HFFc6 (cell line): ENCODE results near the gene MYO1D. TPM values are rescaled to one million over a fixed set of nuclear protein-coding genes. Genes with fewer than 3 reads are reported as not detected.
"Not testable (repeated sequence)": the region's sequence is repeated elsewhere in the genome, so short reads cannot be mapped to it uniquely, and the experiment has no call there.

Source experiments
- DNase-seq: peaks from one replicate; pipeline ENCODE4 v3.0.0-alpha.2; 2018
- H3K27ac Mint-ChIP-seq: 2 replicates; pipeline ENCODE4 v1.8.0; 2020; ENCODE audit warnings: mild to moderate bottlenecking, mixed read lengths
- H3K27me3 Mint-ChIP-seq: 2 replicates; pipeline ENCODE4 v1.8.0; 2021; ENCODE audit warnings: mild to moderate bottlenecking, moderate library complexity, mixed read lengths; ENCODE audit not compliant: insufficient read depth
- H3K36me3 Mint-ChIP-seq: 2 replicates; pipeline ENCODE4 v1.8.0; 2021; ENCODE audit warnings: low read depth, mixed read lengths
- H3K4me1 Mint-ChIP-seq: 2 replicates; pipeline ENCODE4 v1.8.0; 2020; ENCODE audit warnings: low read depth, mixed read lengths
- H3K4me3 Mint-ChIP-seq: 2 replicates; pipeline ENCODE4 v1.8.0; 2020; ENCODE audit warnings: mild to moderate bottlenecking, moderate library complexity, mixed read lengths
- H3K9me3 Mint-ChIP-seq: 2 replicates; pipeline ENCODE4 v1.8.0; 2020; ENCODE audit warnings: mild to moderate bottlenecking, mixed read lengths
- CTCF ChIP-seq: fragments of 200-600 bp; sonication (generic); IDR thresholded peaks from 2 replicates; pipeline ENCODE4 v1.5.0; 2021; ENCODE audit warnings: antibody characterized with exemption, mild to moderate bottlenecking
- total RNA-seq, 6 experiments: library from RNA; stranded (reverse); fragmentation: NEBNext Ultra II Directional; extraction: Animal tissue kit (Norgen Biotek cat#: 25700); gene quantifications; 2 replicates in 1 of 6; 3 replicates in 5 of 6; pipeline ENCODE4 v1.2.3, GENCODE V29; 2021

MYO1D gene
- total RNA-seq, 6 experiments from 2014 or later = 3.8 to 28.8 (median 4.8) TPM

GRCh38 chr17:32742681-32743538, 134.0 kb downstream of the MYO1D start:
- peaks cover 50% of the 10 kb centered on the region for H3K4me1 Mint-ChIP-seq
- TF ChIP-seq CTCF = no peak
- H3K9me3 Mint-ChIP-seq = no peaks in the 10 kb centered on the region
- peak overlapping the region; percentile 64; the same call in 1 of the 2 replicates for H3K27ac Mint-ChIP-seq
- H3K36me3 Mint-ChIP-seq = no peaks in the 10 kb centered on the region; the same call in 1 of the 2 replicates
- peaks cover 4% of the 10 kb centered on the region for H3K27me3 Mint-ChIP-seq
- H3K4me3 Mint-ChIP-seq = no peak overlapping the region
- DNase-seq = peak; percentile 3

GRCh38 chr17:32741381-32741780, 135.5 kb downstream of the MYO1D start:
- H3K36me3 Mint-ChIP-seq = no peaks in the 10 kb centered on the region; the same call in 1 of the 2 replicates
- H3K27me3 Mint-ChIP-seq = peaks cover 4% of the 10 kb centered on the region
- H3K4me1 Mint-ChIP-seq = peaks cover 40% of the 10 kb centered on the region
- TF ChIP-seq CTCF = no peak
- H3K9me3 Mint-ChIP-seq = no peaks in the 10 kb centered on the region
- DNase-seq = peak; percentile 51
- peak overlapping the region; percentile 62; the same call in 1 of the 2 replicates for H3K27ac Mint-ChIP-seq
- no peak overlapping the region for H3K4me3 Mint-ChIP-seq

- Mint-ChIP-seq H3K27me3 (peaks cover 4% of the 10 kb centered on the region), H3K36me3 (no peaks in the 10 kb centered on the region; the same call in 1 of the 2 replicates), H3K4me1 (peaks cover 28% of the 10 kb centered on the region), H3K4me3 (no peak overlapping the region), H3K9me3 (no peaks in the 10 kb centered on the region), H3K27ac (no peak overlapping the region)
- DNase-seq = no peak
- TF ChIP-seq CTCF = no peak
Observed at GRCh38 chr17:32739722-32740121, 137.2 kb downstream of the MYO1D start.

- H3K27ac Mint-ChIP-seq, DNase-seq, H3K9me3 Mint-ChIP-seq, H3K36me3 Mint-ChIP-seq, H3K4me3 Mint-ChIP-seq, H3K27me3 Mint-ChIP-seq: not testable (repeated sequence)
- peaks cover 28% of the 10 kb centered on the region for H3K4me1 Mint-ChIP-seq
Observed at GRCh38 chr17:32739151-32739550, 137.8 kb downstream of the MYO1D start.

- TF ChIP-seq CTCF = no peak
- Mint-ChIP-seq H3K4me3 (no peak overlapping the region), H3K27me3 (no peaks in the 10 kb centered on the region), H3K36me3 (peaks cover 5% of the 10 kb centered on the region; the same call in 1 of the 2 replicates), H3K27ac (no peak overlapping the region), H3K4me1 (no peaks in the 10 kb centered on the region), H3K9me3 (peaks cover 4% of the 10 kb centered on the region; the same call in 1 of the 2 replicates)
- no peak for DNase-seq
Observed at GRCh38 chr17:32733401-32733800, 143.5 kb downstream of the MYO1D start.

- H3K27me3 Mint-ChIP-seq = no peaks in the 10 kb centered on the region
- DNase-seq = no peak
- no peak for TF ChIP-seq CTCF
- H3K36me3 Mint-ChIP-seq = peaks cover 5% of the 10 kb centered on the region; the same call in 1 of the 2 replicates
- H3K4me1 Mint-ChIP-seq = no peaks in the 10 kb centered on the region
- no peak overlapping the region for H3K4me3 Mint-ChIP-seq
- H3K27ac Mint-ChIP-seq = no peak overlapping the region
- peaks cover 4% of the 10 kb centered on the region; the same call in 1 of the 2 replicates for H3K9me3 Mint-ChIP-seq
Observed at GRCh38 chr17:32732900-32733299, 144.0 kb downstream of the MYO1D start.
